ENCODE measurements around the gene LPAR1. TPM values are rescaled to one million over a fixed set of nuclear protein-coding genes. Genes with fewer than 3 reads are reported as not detected.
A peak's percentile ranks its signal among the peaks of the same experiment; 100 is the strongest.

The LPAR1 gene
- total RNA-seq, 1 experiment from 2014 or later: 11.0 TPM

DNA sequence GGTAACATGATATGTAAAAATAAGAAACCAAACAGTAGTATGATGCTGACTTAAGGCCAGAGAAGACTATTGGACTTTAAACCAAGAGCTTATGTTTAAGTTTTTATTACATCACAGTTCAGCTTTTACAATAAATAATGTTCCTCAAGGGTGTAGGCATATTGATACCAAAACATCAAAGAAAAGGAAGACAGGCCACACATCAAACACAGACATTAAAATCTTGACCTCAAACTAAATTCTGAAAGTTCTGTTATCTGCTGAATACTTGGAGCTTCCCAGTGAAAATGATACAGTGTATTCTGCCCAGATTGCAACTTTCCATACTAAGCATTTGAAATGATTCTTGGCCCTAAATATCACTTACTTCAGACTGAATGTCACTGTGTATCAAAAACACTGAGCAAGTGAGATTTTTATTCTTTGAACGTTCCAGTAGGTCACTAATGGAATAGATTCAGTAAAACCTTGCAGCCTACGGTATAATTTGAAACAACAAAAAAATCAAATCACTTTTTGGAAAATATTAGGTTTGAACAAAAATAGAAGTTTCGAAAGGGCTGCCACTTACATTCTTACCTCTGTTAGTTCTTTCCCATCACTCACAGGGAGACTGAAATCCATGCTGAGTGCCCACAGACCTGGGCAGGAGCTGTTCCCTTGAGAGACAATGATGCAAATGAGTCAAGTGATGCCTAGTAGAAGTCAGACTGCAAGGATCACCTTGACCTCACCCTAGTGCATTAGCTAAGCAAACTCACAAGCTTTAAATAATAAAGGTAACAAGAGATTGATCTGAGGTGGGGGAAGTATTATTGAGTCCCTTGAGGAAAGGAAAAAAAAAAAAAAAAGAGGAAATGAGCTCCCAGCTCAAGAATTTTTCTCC, 2.5 kb downstream of the LPAR1 start:
- in situ Hi-C loops (cut with HindIII; ENCODE audit: low pct_unique_long_range_greater_than_20kb, low sequenced_read_pairs) (no loop called here), intact Hi-C loops (cut with micrococcal nuclease; ENCODE audit: unreplicated experiment) (loop anchor here (5.0 kb wide), 1 partner anchor 262 kb away; no protein-coding TSS in a partner anchor)
- TF ChIP-seq SIN3A (IDR thresholded peaks at IDR 0.05; ENCODE audit: borderline replicate concordance, insufficient read depth, low read depth, low read length) (no peak), TCF7L2 (IDR thresholded peaks at IDR 0.05; ENCODE audit: low read depth, low read length) (no peak), POLR2AphosphoS5 (IDR thresholded peaks at IDR 0.05; ENCODE audit: low read depth, low read length) (no peak)
- TF ChIP-seq, protein P1, sequence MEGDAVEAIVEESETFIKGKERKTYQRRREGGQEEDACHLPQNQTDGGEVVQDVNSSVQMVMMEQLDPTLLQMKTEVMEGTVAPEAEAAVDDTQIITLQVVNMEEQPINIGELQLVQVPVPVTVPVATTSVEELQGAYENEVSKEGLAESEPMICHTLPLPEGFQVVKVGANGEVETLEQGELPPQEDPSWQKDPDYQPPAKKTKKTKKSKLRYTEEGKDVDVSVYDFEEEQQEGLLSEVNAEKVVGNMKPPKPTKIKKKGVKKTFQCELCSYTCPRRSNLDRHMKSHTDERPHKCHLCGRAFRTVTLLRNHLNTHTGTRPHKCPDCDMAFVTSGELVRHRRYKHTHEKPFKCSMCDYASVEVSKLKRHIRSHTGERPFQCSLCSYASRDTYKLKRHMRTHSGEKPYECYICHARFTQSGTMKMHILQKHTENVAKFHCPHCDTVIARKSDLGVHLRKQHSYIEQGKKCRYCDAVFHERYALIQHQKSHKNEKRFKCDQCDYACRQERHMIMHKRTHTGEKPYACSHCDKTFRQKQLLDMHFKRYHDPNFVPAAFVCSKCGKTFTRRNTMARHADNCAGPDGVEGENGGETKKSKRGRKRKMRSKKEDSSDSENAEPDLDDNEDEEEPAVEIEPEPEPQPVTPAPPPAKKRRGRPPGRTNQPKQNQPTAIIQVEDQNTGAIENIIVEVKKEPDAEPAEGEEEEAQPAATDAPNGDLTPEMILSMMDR (IDR thresholded peaks at IDR 0.05): no peak
- TF ChIP-seq, protein P2, sequence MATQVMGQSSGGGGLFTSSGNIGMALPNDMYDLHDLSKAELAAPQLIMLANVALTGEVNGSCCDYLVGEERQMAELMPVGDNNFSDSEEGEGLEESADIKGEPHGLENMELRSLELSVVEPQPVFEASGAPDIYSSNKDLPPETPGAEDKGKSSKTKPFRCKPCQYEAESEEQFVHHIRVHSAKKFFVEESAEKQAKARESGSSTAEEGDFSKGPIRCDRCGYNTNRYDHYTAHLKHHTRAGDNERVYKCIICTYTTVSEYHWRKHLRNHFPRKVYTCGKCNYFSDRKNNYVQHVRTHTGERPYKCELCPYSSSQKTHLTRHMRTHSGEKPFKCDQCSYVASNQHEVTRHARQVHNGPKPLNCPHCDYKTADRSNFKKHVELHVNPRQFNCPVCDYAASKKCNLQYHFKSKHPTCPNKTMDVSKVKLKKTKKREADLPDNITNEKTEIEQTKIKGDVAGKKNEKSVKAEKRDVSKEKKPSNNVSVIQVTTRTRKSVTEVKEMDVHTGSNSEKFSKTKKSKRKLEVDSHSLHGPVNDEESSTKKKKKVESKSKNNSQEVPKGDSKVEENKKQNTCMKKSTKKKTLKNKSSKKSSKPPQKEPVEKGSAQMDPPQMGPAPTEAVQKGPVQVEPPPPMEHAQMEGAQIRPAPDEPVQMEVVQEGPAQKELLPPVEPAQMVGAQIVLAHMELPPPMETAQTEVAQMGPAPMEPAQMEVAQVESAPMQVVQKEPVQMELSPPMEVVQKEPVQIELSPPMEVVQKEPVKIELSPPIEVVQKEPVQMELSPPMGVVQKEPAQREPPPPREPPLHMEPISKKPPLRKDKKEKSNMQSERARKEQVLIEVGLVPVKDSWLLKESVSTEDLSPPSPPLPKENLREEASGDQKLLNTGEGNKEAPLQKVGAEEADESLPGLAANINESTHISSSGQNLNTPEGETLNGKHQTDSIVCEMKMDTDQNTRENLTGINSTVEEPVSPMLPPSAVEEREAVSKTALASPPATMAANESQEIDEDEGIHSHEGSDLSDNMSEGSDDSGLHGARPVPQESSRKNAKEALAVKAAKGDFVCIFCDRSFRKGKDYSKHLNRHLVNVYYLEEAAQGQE (IDR thresholded peaks at IDR 0.05; ENCODE audit: insufficient read depth in 1 of 2, low read depth in 2 of 2, low read length in 1 of 2): no peak
- ChIA-PET POLR2A (interaction anchor here (0.6 to 0.7 kb wide), 2 partner anchors 84 to 109 kb away, joined by 3 to 4 read pairs; no protein-coding TSS in a partner anchor), CTCF (interaction anchor here (0.7 kb wide), 1 partner anchor 277 kb away, joined by 3 read pairs; no protein-coding TSS in a partner anchor)
- DNase-seq (ENCODE audit: low read depth, low spot score) (no peak), ATAC-seq (no peak)
- H3K27ac ChIP-seq (ENCODE audit: low read length): no peak overlapping the region
- H3K4me3 ChIP-seq (ENCODE audit: low read depth in 2 of 2, low read length in 2 of 2): peak overlapping the region; percentile 55 to 73
- H3K4me1 ChIP-seq (ENCODE audit: control insufficient read depth, insufficient read depth, low read length): peaks cover 5% of the 10 kb centered on the region
- no TSS peak for BruUV-seq (replicated peaks)
- no peaks in the 10 kb centered on the region for H3K9me3 ChIP-seq (ENCODE audit: control insufficient read depth, insufficient read depth, low read depth, low read length)
- no peaks in the 10 kb centered on the region; the same call in 1 of the 2 replicates for H3K36me3 ChIP-seq (ENCODE audit: control insufficient read depth, insufficient read depth, low read length)
- no peaks in the 10 kb centered on the region for H3K27me3 ChIP-seq (ENCODE audit: control insufficient read depth, insufficient read depth, low read length)

DNA sequence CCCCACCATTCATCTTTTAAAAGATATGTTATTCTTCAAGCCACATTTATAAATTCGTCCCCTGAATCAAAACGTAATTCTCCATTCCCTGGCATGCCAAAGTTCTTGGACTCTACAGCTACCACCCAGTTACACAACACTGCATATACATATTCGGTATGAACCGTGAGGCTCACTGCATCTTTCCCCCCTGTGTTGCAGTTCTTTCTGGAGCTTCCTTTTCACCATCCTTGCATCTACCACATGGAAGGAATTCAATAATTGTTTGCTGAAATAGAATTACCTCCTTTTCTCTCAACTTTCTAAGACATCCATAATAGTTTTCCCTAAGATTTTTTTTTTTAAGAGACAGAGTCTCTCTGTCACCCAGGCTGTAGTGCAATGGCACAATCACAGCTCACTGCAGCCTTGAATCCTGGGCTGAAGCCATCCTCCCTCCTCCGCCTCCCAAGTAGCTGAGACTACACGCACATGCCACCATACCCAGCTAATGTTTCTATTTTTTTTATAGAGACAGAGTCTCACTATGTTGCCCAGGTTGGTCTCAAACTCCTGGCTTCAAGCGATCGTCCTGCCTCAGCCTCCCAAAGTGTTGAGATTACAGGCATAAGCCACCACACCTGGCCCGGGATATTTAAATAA, 3.3 kb downstream of the LPAR1 start:
- ChIA-PET CTCF (no interaction called here), POLR2A (no interaction called here)
- H3K27ac ChIP-seq (ENCODE audit: low read length): no peak overlapping the region
- H3K36me3 ChIP-seq (ENCODE audit: control insufficient read depth, insufficient read depth, low read length): no peaks in the 10 kb centered on the region; the same call in 1 of the 2 replicates
- in situ Hi-C loops (cut with HindIII; ENCODE audit: low pct_unique_long_range_greater_than_20kb, low sequenced_read_pairs) (no loop called here), intact Hi-C loops (cut with micrococcal nuclease; ENCODE audit: unreplicated experiment) (loop anchor here (5.0 kb wide), 1 partner anchor 262 kb away; no protein-coding TSS in a partner anchor)
- TF ChIP-seq SIN3A (IDR thresholded peaks at IDR 0.05; ENCODE audit: borderline replicate concordance, insufficient read depth, low read depth, low read length) (no peak), TCF7L2 (IDR thresholded peaks at IDR 0.05; ENCODE audit: low read depth, low read length) (no peak), POLR2AphosphoS5 (IDR thresholded peaks at IDR 0.05; ENCODE audit: low read depth, low read length) (no peak)
- TF ChIP-seq, protein P1 (IDR thresholded peaks at IDR 0.05): no peak
- TF ChIP-seq, protein P2 (IDR thresholded peaks at IDR 0.05; ENCODE audit: insufficient read depth in 1 of 2, low read depth in 2 of 2, low read length in 1 of 2): no peak
- H3K4me3 ChIP-seq (ENCODE audit: low read depth in 2 of 2, low read length in 2 of 2): no peak overlapping the region
- H3K9me3 ChIP-seq (ENCODE audit: control insufficient read depth, insufficient read depth, low read depth, low read length): no peaks in the 10 kb centered on the region
- H3K27me3 ChIP-seq (ENCODE audit: control insufficient read depth, insufficient read depth, low read length): no peaks in the 10 kb centered on the region
- peaks cover 5% of the 10 kb centered on the region for H3K4me1 ChIP-seq (ENCODE audit: control insufficient read depth, insufficient read depth, low read length)
- ATAC-seq (no peak), DNase-seq (ENCODE audit: low read depth, low spot score) (no peak)
- BruUV-seq (replicated peaks): no TSS peak

All from Panc1 (cell line).